GM12878 (cell line): ENCODE results near the gene PRMT1.

Source experiments
- CREB1 ChIP-seq: IDR thresholded peaks from 2 replicates; pipeline ENCODE4 v1.6.1; 2012; ENCODE audit warnings: low read depth, mild to moderate bottlenecking, inconsistent platforms
- ESRRA ChIP-seq: IDR thresholded peaks from 2 replicates; pipeline ENCODE4 v1.6.1; 2012; ENCODE audit warnings: mild to moderate bottlenecking, low read length, improper control_type of control experiment
- FOXK2 ChIP-seq: fragments of 450-650 bp; IDR thresholded peaks from 2 replicates; pipeline ENCODE4 v1.6.1; 2017; ENCODE audit warnings: mild to moderate bottlenecking, moderate library complexity
- IKZF2 ChIP-seq, 2 experiments: fragments of 450-650 bp; IDR thresholded peaks; 2 replicates each; pipeline ENCODE4 v1.6.1; 2017; ENCODE audit warnings: mild to moderate bottlenecking in 2 of 2, moderate library complexity in 2 of 2
- NRF1 ChIP-seq: conservative IDR thresholded peaks from 2 replicates; pipeline ENCODE4 v1.6.1; 2011; ENCODE audit warnings: mild to moderate bottlenecking, low read depth, low read length, improper control_type of control experiment
- POLR2A ChIP-seq: IDR thresholded peaks from 2 replicates; pipeline ENCODE4 v1.6.1; 2011; ENCODE audit warnings: low read depth, mild to moderate bottlenecking, low read length
- POLR2AphosphoS5 ChIP-seq: IDR thresholded peaks from 2 replicates; pipeline ENCODE4 v1.6.1; 2011; ENCODE audit warnings: mild to moderate bottlenecking, low read length, inconsistent platforms
- SMC3 ChIP-seq: IDR thresholded peaks from 2 replicates; pipeline ENCODE4 v1.6.1; 2011; ENCODE audit warnings: low read length, improper control_type of control experiment, borderline replicate concordance
- WRNIP1 ChIP-seq: IDR thresholded peaks from 2 replicates; pipeline ENCODE4 v1.6.1; 2011; ENCODE audit warnings: low read depth, low read length, improper control_type of control experiment, borderline replicate concordance
- TF ChIP-seq, protein P1 (sequence below): IDR thresholded peaks from 2 replicates; pipeline ENCODE4 v1.6.1; 2012; ENCODE audit warnings: mild to moderate bottlenecking, low read depth, low read length

DNA sequence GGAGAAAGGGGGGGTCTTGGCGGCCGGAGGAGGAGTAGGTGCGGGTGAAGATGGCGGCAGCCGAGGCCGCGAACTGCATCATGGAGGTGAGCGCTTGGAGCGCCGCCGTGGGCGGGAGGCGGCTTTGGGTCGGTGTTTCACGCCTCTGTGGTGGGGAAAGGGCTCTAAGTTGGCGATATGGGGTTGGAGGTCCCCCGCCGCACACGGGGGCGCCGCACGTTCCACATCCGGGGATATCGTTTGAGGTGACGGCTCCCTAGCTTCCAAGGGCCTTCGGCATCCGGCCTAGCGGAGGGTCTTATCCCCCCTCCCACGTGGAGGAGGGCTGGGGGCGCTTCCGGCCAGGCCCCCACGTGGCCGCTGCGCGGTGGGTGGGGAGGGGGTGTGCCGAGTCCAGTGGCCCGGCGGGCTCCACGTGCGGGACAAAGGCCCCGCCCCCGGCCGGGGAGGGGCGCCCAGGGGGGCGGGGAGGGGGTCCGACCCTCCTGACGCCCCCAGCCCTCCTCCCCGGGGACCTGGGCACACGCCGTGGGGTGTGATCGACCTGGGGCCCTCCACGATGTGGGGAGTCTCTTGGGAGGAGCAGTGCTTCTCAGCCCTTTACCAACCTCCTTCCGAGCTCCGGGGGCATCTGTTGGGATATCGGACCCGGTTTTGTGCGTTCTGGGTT is at the start of gene PRMT1:
- TF ChIP-seq IKZF2 (IDR thresholded peaks at IDR 0.05): peak in 1 of 2 experiments; percentile 57; a peak in 2 of 4 replicates
- no peak for TF ChIP-seq NRF1
- no peak for TF ChIP-seq CREB1
- peak; percentile 96 for TF ChIP-seq POLR2A
- TF ChIP-seq ESRRA: no peak
- 0 out of 2 replicates have a peak, but pooled peaks have one; percentile 78 for TF ChIP-seq WRNIP1
- TF ChIP-seq POLR2AphosphoS5: peak; percentile 96
- peak; percentile 26; the same call in 1 of the 2 replicates for TF ChIP-seq FOXK2
- TF ChIP-seq, protein P1, sequence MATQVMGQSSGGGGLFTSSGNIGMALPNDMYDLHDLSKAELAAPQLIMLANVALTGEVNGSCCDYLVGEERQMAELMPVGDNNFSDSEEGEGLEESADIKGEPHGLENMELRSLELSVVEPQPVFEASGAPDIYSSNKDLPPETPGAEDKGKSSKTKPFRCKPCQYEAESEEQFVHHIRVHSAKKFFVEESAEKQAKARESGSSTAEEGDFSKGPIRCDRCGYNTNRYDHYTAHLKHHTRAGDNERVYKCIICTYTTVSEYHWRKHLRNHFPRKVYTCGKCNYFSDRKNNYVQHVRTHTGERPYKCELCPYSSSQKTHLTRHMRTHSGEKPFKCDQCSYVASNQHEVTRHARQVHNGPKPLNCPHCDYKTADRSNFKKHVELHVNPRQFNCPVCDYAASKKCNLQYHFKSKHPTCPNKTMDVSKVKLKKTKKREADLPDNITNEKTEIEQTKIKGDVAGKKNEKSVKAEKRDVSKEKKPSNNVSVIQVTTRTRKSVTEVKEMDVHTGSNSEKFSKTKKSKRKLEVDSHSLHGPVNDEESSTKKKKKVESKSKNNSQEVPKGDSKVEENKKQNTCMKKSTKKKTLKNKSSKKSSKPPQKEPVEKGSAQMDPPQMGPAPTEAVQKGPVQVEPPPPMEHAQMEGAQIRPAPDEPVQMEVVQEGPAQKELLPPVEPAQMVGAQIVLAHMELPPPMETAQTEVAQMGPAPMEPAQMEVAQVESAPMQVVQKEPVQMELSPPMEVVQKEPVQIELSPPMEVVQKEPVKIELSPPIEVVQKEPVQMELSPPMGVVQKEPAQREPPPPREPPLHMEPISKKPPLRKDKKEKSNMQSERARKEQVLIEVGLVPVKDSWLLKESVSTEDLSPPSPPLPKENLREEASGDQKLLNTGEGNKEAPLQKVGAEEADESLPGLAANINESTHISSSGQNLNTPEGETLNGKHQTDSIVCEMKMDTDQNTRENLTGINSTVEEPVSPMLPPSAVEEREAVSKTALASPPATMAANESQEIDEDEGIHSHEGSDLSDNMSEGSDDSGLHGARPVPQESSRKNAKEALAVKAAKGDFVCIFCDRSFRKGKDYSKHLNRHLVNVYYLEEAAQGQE: no peak
- no peak for TF ChIP-seq SMC3
